Activated CD8-positive, alpha-beta memory T cell treated with anti-CD3 and anti-CD28 coated beads, Interleukin-2, amount 50 U/mL, for 1 hour (primary cell): ENCODE results near the gene MVB12B.
"Not testable (repeated sequence)": the region's sequence is repeated elsewhere in the genome, so short reads cannot be mapped to it uniquely, and the experiment has no call there.

Source experiments
- DNase-seq: peaks from one replicate; pipeline ENCODE4 v3.0.0-alpha.2; 2020; ENCODE audit errors: extremely low read depth

MVB12B gene

GRCh38 chr9:126534431-126535186, 208.0 kb downstream of the MVB12B start:
- no peak for DNase-seq

GRCh38 chr9:126536131-126536530, 209.5 kb downstream of the MVB12B start:
- DNase-seq: no peak

- DNase-seq: no peak
Observed at GRCh38 chr9:126536841-126537465, 210.3 kb downstream of the MVB12B start.

GRCh38 chr9:126538550-126538949, 211.9 kb downstream of the MVB12B start:
- DNase-seq: no peak

GRCh38 chr9:126540398-126540797, 213.8 kb downstream of the MVB12B start:
- not testable (repeated sequence) for DNase-seq

- DNase-seq: no peak
Observed at GRCh38 chr9:126543490-126543889, 216.9 kb downstream of the MVB12B start.

- DNase-seq: no peak
Observed at GRCh38 chr9:126545106-126545505, 218.5 kb downstream of the MVB12B start.

GRCh38 chr9:126546036-126546435, 219.4 kb downstream of the MVB12B start:
- DNase-seq: no peak

- DNase-seq: no peak
Observed at GRCh38 chr9:126548312-126548711, 221.7 kb downstream of the MVB12B start.

- DNase-seq: no peak
Observed at GRCh38 chr9:126549246-126550006, 222.8 kb downstream of the MVB12B start.

- no peak for DNase-seq
Observed at GRCh38 chr9:126550891-126551351, 224.3 kb downstream of the MVB12B start.

- DNase-seq: no peak
Observed at GRCh38 chr9:126551812-126552211, 225.2 kb downstream of the MVB12B start.

GRCh38 chr9:126554292-126554691, 227.7 kb downstream of the MVB12B start:
- no peak for DNase-seq

GRCh38 chr9:126555421-126555820, 228.8 kb downstream of the MVB12B start:
- not testable (repeated sequence) for DNase-seq
